Fibroblast of pulmonary artery (primary cell): ENCODE measurements around the gene TAMALIN.

Experiments
- DNase-seq: peaks from one replicate; pipeline ENCODE4 v3.0.0-alpha.2; 2010; ENCODE audit warnings: low read depth
- H3K4me3 ChIP-seq: replicated peaks from 2 replicates; pipeline ENCODE4 v1.5.1; 2011; ENCODE audit warnings: low read depth, mild to moderate bottlenecking, control low read depth, low read length, moderate library complexity
- TF ChIP-seq, protein P1 (sequence below): IDR thresholded peaks from 2 replicates; pipeline ENCODE4 v1.5.1; 2011; ENCODE audit warnings: mild to moderate bottlenecking, control low read depth, low read length, inconsistent platforms; ENCODE audit errors: missing control alignments

Gene TAMALIN

DNA sequence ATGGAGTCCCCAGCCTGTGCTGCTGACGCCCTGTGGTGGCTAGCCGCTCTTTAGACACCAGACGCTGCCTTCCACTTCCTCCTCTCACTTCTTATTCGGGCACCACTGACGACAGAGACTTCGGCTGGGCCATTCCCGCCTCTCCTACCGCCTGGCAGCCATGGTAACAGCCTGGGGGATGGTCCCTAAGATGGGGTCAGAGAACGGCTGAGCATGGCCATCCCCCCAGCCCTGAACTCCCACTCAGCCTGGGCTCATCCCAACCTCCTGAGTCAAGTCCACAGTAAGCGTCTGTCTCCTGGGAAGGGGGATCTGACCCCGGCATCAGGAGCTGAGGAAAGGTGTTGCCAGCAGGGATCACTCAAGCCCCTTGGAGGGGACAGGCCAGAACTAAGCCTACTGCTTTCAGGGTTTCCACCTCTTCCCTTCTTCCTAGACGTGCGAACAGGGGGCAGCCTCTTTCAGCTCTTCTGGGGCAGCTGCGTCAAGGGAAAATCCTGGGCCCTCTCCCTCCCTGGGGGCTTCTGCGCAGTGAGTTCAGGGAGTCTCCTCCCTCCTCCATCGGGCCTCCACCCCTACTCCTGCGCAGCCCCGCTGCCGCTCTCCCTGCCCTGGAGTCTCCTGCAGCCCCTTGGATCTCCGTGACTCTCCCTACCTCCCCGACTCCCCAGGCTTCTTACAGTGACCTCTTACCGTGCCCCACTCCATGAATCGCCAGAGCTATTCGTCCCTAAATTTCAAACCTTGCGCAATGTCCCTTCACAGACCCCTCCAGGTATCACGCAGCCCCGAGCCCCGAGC lies 643 bp upstream of the TAMALIN start:
- no peak for DNase-seq
- TF ChIP-seq, protein P1, sequence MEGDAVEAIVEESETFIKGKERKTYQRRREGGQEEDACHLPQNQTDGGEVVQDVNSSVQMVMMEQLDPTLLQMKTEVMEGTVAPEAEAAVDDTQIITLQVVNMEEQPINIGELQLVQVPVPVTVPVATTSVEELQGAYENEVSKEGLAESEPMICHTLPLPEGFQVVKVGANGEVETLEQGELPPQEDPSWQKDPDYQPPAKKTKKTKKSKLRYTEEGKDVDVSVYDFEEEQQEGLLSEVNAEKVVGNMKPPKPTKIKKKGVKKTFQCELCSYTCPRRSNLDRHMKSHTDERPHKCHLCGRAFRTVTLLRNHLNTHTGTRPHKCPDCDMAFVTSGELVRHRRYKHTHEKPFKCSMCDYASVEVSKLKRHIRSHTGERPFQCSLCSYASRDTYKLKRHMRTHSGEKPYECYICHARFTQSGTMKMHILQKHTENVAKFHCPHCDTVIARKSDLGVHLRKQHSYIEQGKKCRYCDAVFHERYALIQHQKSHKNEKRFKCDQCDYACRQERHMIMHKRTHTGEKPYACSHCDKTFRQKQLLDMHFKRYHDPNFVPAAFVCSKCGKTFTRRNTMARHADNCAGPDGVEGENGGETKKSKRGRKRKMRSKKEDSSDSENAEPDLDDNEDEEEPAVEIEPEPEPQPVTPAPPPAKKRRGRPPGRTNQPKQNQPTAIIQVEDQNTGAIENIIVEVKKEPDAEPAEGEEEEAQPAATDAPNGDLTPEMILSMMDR: no peak
- peak overlapping the region; percentile 36 for H3K4me3 ChIP-seq

DNA sequence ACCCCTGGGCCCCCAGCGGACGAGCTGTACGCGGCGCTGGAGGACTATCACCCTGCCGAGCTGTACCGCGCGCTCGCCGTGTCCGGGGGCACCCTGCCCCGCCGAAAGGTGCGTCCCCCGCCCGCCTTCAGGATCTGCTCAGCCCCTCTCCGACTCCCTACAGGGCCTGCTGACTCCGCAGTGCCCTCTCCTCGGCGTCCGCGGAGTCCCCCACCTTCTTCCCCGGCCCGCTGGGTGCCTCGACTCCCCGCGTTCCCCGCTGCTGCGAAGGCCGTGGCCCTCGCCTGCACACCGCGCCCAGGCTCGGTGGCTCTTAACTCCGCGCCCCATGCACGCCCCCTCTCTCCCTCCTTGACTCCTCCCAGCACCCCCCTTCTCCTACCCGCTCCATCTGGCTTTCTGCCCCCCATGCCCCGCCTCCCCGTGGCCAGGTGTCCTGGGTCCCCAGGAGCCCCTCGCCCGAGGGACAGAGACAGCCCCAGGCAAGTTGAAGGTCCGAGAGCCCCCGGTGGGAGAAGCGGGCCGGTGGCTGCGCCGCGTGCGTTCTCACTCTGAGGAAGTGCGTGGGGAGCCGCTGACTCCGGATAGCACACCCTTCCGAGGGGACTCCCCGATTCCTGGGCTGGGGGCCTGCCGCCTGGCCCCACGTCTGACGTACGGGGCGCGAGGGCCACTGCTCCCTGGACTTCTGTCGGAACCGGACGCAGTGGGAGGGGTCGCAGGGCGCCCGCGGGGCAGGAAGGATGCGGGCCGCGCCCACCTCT lies 594 bp downstream of the TAMALIN start:
- TF ChIP-seq, protein P1: no peak
- peak; percentile 45 for DNase-seq

DNA sequence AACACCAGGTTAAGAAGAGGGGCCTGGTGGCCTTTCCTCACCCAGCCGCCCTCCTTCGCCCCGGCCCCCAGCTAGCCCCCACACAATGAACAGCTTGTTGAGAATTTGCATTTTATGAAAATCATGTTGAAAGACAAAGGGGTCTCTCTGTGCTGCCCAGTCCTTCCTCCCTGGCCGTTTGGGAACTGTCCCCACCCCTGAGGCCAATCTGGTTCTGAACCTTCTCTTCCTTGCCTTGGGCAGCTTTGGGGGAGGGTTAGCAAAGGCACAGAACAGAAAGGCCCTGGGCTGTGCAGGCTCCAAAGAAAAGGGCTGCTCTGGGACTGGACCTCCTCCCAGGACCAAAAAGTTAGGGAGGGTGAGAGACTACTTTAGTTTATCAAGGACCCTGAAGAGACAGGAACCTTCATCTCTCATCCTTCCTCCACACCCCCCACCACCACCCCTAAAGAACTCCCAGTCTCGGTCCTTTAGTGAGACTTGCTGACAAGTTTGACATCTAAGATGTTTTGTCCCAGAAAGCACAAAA lies 1.3 kb downstream of the TAMALIN start:
- DNase-seq: no peak
- peak overlapping the region; percentile 86 for H3K4me3 ChIP-seq
- TF ChIP-seq, protein P1: no peak

More for the DNA sequence above, 594 bp downstream of the TAMALIN start:
- H3K4me3 ChIP-seq: peak overlapping the region; percentile 86

DNA sequence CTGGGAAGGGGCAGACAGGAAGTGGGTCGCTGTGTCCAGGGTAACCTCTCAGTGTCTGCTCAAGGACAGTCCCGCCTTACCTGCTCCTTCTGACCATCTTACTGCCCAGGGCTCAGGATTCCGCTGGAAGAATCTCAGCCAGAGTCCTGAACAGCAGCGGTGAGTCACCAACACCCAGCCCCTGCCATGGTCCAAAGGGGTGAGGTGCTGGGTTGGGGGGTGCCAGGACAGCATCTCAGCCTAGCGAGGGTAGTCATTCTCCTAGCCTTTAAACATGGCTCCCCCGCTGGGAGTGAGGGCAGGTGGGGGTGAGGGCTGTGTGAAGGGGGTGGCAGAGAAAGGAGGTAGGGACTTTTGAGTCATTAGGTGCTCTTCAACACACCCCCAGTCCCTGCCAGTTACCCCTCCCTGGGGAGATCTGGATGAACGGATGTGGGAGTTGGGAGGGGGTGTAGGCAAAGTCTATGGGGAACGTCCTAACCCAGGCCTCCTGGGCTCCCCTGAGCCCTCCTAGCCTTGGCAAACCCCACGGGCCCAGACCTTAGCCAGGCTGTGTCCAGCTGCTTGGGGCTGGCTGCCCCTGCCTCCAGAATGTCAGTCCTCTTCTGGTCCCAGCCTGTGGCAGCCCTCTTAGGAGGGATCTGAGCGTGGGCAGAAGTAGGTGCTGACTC lies 2.5 kb downstream of the TAMALIN start:
- no peak for DNase-seq
- TF ChIP-seq, protein P1: no peak
- H3K4me3 ChIP-seq: peak overlapping the region; percentile 86

DNA sequence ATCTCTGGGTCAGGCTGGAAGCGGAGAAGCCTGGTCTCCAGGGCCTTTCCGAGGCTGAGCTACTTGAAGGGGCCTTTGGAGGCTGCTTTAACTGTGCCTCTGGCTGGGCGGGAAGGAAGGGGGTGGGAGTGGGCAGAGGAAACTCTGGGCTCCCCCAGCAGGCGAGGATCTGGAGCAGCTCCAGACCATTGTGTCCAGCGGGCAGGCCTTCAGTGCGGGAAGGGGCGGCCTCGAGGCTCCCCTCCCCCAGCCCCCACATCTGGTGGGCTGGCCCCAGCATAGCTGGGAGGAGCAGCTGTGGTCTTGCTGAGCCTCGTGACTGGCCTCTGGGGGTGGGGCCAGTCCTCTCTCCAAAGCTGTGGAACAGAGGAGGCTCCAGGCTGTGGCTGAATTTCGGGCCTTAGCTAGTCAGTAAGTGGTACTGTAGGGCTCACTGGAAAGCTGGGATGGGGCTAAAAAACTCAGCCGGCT lies 3.4 kb downstream of the TAMALIN start:
- DNase-seq: peak; percentile 95
- TF ChIP-seq, protein P1: no peak
- H3K4me3 ChIP-seq: peak overlapping the region; percentile 86

DNA sequence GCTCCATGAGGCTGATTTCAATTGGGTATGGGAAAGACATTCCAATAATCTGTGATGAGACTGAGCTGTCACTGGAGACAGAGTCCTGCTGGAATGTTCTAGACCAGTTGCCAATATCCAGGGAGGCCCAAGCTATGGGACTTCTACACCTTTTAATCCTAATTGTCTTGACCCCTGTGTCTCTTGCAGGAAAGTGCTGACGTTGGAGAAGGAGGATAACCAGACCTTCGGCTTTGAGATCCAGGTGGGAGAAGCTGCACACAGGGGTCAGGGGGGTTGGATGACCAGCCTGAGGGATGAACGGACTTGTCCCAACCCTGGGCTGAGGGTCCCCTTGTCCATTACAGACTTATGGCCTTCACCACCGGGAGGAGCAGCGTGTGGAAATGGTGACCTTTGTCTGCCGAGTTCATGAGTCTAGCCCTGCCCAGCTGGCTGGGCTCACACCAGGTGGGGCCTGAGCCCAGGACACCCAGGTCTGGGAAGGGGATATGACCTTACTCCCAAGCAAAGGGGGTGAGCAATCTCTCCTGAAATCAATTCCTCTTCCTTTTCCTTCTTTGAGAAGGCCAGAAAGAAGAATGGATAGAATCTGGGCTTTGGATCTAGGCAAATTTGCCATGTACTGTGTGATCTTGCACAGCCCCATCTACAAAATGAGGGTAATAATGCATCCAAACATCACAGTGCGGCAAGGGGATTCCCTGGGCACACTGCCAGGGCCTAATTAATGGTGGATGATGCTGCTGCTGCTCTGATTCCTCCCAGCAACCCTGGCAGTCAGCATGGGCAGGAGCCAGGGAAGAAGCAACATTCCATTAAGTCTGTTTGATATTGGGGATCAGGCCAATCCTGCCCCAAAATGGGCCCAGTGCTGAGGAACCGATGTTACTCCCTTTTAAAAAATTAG lies 4.2 kb downstream of the TAMALIN start:
- peak overlapping the region; percentile 86 for H3K4me3 ChIP-seq
- TF ChIP-seq, protein P1: no peak
- no peak for DNase-seq
